Thyroid gland (tissue), 4 donors: Measurements from ENCODE around the gene NADSYN1. TPM values are rescaled to one million over a fixed set of nuclear protein-coding genes. Genes with fewer than 3 reads are reported as not detected.
A peak's percentile ranks its signal among the peaks of the same experiment; 100 is the strongest.
"Not testable (repeated sequence)": the region's sequence is repeated elsewhere in the genome, so short reads cannot be mapped to it uniquely, and the experiment has no call there.

ENCODE experiments used
- DNase-seq, 2 donors: peaks; one replicate each; pipeline ENCODE4 v3.0.0-alpha.2; 2019
- H3K27ac ChIP-seq, 3 donors: fragments of 200-600 bp; sonication (generic); 1 replicate in 2 of 3; 2 replicates in 1 of 3; pipeline ENCODE4 v1.5.1; 2016 to 2019; ENCODE audit warnings: mild to moderate bottlenecking in 1 of 3, moderate library complexity in 1 of 3
- H3K27me3 ChIP-seq: fragments of 200-600 bp; sonication (generic); one replicate; pipeline ENCODE4 v1.5.1; 2019
- H3K36me3 ChIP-seq, 2 donors: fragments of 200-600 bp; sonication (generic); one replicate each; pipeline ENCODE4 v1.5.1; 2016 to 2019
- H3K4me1 ChIP-seq, 2 donors: fragments of 200-600 bp; sonication (generic); one replicate each; pipeline ENCODE4 v1.5.1; 2017 to 2019
- H3K4me3 ChIP-seq, 3 donors: fragments of 200-600 bp; sonication (generic); replicated peaks in 1 of 3; 1 replicate in 2 of 3; 2 replicates in 1 of 3; pipeline ENCODE4 v1.5.1; 2016; ENCODE audit warnings: mild to moderate bottlenecking in 1 of 3
- H3K9me3 ChIP-seq: fragments of 200-600 bp; sonication (generic); one replicate; pipeline ENCODE4 v1.5.1; 2017
- POLR2A ChIP-seq, 2 donors: fragments of 450-650 bp; IDR thresholded peaks; one replicate each; pipeline ENCODE4 v1.6.1; 2017; ENCODE audit warnings: antibody characterized with exemption in 2 of 2, mild to moderate bottlenecking in 2 of 2, moderate library complexity in 1 of 2
- WGBS, 2 donors: methylation state at CpG; one replicate each; pipeline ENCODE4 v1.1.5; 2017; 5-methylcytosine and 5-hydroxymethylcytosine counted together
- intact Hi-C: fragments of 100-400 bp; cut with DNase I; formaldehyde crosslinking; loops from one replicate; pipeline ENCODE4 v1.15.1; 2023
- total RNA-seq, 4 donors: library from RNA; depleted of rRNA; stranded (reverse); fragments of >200 nt; gene quantifications; one replicate each; pipeline ENCODE4 v1.2.3, GENCODE V29; 2016
- TF ChIP-seq, protein P1 (sequence below), 6 experiments: fragments of 200-600 bp in 3 of 6; fragments of 450-650 bp in 3 of 6; sonication (generic) in 3 of 6; IDR thresholded peaks; one replicate each; pipeline ENCODE4 v1.5.1; 2016 to 2019; ENCODE audit warnings: antibody characterized with exemption in 6 of 6, mild to moderate bottlenecking in 2 of 6, inconsistent platforms in 1 of 6, moderate library complexity in 1 of 6

Gene NADSYN1
- total RNA-seq, 4 donors from 2014 or later, result 41.9 to 102 (median 54.7) TPM

DNA sequence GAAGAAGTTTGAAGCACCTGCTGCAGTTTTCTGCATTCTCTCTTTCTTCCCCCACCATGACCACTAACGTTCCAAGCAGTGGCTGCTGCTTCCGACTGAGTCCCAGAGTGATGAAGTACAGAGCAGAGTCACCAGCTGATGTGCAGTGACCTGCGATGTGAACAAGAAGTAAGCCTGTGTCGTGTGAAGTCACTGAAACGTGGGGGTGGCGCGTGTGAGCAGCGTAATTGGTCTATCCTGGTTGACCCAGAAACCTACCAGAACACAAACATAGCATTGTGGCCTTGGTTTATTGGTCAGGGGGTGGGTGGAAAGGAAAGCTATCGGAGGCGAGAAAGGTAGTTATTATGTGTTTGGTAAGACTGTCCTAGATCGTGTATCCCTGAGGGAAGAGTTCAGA is 77.6 kb downstream of the NADSYN1 start:
- no peak for TF ChIP-seq POLR2A (IDR thresholded peaks at IDR 0.05)
- TF ChIP-seq, protein P1, sequence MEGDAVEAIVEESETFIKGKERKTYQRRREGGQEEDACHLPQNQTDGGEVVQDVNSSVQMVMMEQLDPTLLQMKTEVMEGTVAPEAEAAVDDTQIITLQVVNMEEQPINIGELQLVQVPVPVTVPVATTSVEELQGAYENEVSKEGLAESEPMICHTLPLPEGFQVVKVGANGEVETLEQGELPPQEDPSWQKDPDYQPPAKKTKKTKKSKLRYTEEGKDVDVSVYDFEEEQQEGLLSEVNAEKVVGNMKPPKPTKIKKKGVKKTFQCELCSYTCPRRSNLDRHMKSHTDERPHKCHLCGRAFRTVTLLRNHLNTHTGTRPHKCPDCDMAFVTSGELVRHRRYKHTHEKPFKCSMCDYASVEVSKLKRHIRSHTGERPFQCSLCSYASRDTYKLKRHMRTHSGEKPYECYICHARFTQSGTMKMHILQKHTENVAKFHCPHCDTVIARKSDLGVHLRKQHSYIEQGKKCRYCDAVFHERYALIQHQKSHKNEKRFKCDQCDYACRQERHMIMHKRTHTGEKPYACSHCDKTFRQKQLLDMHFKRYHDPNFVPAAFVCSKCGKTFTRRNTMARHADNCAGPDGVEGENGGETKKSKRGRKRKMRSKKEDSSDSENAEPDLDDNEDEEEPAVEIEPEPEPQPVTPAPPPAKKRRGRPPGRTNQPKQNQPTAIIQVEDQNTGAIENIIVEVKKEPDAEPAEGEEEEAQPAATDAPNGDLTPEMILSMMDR (IDR thresholded peaks at IDR 0.05), result no peak
- no peaks in the 10 kb centered on the region for H3K27me3 ChIP-seq
- 83% methylated on average over 11 of the region's 11 CpGs for WGBS, 2 donors
- no peak overlapping the region for H3K4me3 ChIP-seq
- no peak for DNase-seq
- no peaks in the 10 kb centered on the region for H3K9me3 ChIP-seq
- intact Hi-C loops, result no loop called here
- H3K27ac ChIP-seq, result no peak overlapping the region
- H3K4me1 ChIP-seq, result no peaks in the 10 kb centered on the region
- no peaks in the 10 kb centered on the region for H3K36me3 ChIP-seq

DNA sequence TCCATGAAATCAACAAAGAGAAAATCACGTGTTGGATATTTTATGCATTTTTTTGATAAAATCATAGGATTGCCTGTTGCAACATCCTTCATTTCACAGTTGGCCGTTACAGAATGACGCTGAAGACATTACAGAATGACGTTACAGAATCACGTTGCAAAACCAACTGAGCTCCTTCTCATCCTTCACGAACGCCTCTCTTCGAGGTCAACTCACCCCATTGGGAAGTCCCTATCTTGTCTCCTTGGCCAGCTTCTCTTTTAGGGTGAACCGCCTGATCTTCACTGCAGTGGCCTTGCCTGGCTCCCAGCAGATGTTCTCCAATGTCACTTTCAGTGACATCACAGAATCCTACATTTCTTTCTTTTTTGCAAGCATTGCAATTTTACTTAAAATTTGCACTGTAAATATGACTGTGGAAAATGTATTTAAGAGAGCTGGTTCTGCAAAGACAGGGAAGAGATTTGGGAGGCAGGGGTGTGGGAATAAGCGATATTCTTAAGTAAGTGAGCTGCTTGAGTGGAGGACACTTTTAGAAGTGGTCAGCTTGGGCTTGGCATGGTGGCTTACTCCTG is 79.1 kb downstream of the NADSYN1 start:
- Histone ChIP-seq H3K27me3 (no peaks in the 10 kb centered on the region), H3K9me3 (no peaks in the 10 kb centered on the region), H3K4me3 (no peak overlapping the region), H3K36me3 (no peaks in the 10 kb centered on the region), H3K4me1 (no peaks in the 10 kb centered on the region), H3K27ac (no peak overlapping the region)
- intact Hi-C loops, result no loop called here
- WGBS, 2 donors, result 81 to 83% methylated on average over 10 of the region's 10 CpGs
- DNase-seq, result no peak
- TF ChIP-seq, protein P1 (IDR thresholded peaks at IDR 0.05), result no peak
- no peak for TF ChIP-seq POLR2A (IDR thresholded peaks at IDR 0.05)

GRCh38 chr11:71534711-71535608 is 82.0 kb downstream of the NADSYN1 start:
- H3K36me3 ChIP-seq, H3K27ac ChIP-seq, H3K4me1 ChIP-seq, H3K27me3 ChIP-seq, intact Hi-C loops, H3K9me3 ChIP-seq, H3K4me3 ChIP-seq, DNase-seq: not testable (repeated sequence)
- 82 to 84% methylated on average over 17 of the region's 17 CpGs for WGBS, 2 donors

DNA sequence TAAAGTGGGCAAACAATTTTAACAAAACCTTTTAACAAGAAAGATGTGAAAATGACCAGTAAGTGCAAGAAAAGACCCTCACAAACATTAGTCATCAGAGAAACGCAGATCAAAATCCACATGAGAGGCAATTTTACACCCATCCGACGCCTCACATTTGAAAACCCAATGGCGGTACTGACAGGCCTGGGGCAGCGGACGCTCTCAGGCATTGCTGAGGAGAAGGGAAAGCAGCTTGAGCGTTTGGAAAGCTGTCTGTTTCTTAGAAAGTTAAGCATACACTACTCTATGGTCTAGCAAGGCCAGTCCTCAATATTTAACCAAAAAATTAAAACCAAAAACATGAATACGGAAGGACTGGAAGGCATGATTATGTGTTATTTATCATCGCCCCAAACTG is 82.8 kb downstream of the NADSYN1 start:
- intact Hi-C loops, result no loop called here
- H3K27ac ChIP-seq, result no peak overlapping the region
- WGBS, 2 donors, result 86 to 91% methylated on average over 9 of the region's 9 CpGs
- no peaks in the 10 kb centered on the region for H3K9me3 ChIP-seq
- no peak overlapping the region for H3K4me3 ChIP-seq
- H3K4me1 ChIP-seq, result no peaks in the 10 kb centered on the region
- DNase-seq, result no peak
- H3K27me3 ChIP-seq, result no peaks in the 10 kb centered on the region
- H3K36me3 ChIP-seq, result no peaks in the 10 kb centered on the region
- no peak for TF ChIP-seq POLR2A (IDR thresholded peaks at IDR 0.05)
- TF ChIP-seq, protein P1 (IDR thresholded peaks at IDR 0.05), result no peak

DNA sequence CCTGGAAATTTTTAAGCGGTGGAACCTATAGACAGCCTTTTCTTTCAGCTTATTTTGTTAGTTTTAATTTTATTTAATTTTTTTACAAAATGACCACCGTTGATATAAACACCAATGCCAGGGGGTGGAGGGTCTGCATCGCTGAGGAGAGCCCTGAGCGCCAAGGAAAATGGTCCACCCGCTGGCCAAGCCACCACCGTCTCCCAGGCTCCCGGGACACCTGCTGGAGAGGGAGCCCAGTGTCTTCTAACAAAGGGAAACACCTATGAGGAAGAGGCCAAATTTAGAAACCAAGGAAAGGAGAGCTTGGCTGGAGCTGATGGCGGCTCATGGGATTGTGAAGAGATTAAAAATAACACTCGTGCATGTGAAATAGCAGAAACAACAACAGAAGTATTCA is 84.5 kb downstream of the NADSYN1 start:
- Histone ChIP-seq H3K9me3 (no peaks in the 10 kb centered on the region), H3K27ac (no peak overlapping the region), H3K27me3 (no peaks in the 10 kb centered on the region), H3K4me3 (no peak overlapping the region), H3K36me3 (no peaks in the 10 kb centered on the region), H3K4me1 (no peaks in the 10 kb centered on the region)
- TF ChIP-seq, protein P1 (IDR thresholded peaks at IDR 0.05), result no peak
- TF ChIP-seq POLR2A (IDR thresholded peaks at IDR 0.05), result no peak
- peak in 1 of 2 donors; percentile 12 for DNase-seq
- intact Hi-C loops, result no loop called here
- 68 to 76% methylated on average over 9 of the region's 9 CpGs for WGBS, 2 donors

DNA sequence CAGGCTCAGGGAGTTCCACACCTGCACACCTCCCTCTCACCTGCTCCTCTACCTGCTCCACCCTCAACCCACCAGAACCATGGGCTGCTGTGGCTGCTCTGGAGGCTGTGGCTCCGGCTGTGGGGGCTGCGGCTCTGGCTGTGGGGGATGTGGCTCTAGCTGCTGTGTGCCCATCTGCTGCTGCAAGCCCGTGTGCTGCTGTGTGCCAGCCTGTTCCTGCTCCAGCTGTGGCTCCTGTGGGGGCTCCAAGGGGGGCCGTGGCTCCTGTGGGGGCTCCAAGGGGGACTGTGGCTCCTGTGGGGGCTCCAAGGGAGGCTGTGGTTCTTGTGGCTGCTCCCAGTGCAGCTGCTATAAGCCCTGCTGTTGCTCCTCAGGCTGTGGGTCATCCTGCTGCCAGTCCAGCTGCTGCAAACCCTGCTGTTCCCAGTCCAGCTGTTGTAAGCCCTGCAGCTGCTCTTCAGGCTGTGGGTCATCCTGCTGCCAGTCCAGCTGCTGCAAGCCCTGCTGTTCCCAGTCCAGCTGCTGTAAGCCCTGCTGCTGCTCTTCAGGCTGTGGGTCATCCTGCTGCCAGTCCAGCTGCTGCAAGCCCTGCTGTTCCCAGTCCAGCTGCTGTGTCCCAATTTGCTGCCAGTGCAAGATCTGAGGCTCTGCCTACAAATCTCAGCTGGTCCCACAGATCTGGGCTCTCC is 85.1 kb downstream of the NADSYN1 start, which contains the start of gene KRTAP5-8:
TSS of gene KRTAP5-8 (plus strand) at position 49 of the 689 bp plus-strand sequence. CDS start at position 80, 31 bp downstream.
- DNase-seq, H3K9me3 ChIP-seq, intact Hi-C loops, H3K36me3 ChIP-seq, H3K4me1 ChIP-seq, H3K27ac ChIP-seq, H3K27me3 ChIP-seq, H3K4me3 ChIP-seq: not testable (repeated sequence)
- 40% methylated on average over 1 of the region's 4 CpGs; no CpG with 5 or more reads in 1 of the 2 donors for WGBS, 2 donors
